ENCODE results near the gene ZNF628.
"Not testable (repeated sequence)": the region's sequence is repeated elsewhere in the genome, so short reads cannot be mapped to it uniquely, and the experiment has no call there.

Gene ZNF628

DNA sequence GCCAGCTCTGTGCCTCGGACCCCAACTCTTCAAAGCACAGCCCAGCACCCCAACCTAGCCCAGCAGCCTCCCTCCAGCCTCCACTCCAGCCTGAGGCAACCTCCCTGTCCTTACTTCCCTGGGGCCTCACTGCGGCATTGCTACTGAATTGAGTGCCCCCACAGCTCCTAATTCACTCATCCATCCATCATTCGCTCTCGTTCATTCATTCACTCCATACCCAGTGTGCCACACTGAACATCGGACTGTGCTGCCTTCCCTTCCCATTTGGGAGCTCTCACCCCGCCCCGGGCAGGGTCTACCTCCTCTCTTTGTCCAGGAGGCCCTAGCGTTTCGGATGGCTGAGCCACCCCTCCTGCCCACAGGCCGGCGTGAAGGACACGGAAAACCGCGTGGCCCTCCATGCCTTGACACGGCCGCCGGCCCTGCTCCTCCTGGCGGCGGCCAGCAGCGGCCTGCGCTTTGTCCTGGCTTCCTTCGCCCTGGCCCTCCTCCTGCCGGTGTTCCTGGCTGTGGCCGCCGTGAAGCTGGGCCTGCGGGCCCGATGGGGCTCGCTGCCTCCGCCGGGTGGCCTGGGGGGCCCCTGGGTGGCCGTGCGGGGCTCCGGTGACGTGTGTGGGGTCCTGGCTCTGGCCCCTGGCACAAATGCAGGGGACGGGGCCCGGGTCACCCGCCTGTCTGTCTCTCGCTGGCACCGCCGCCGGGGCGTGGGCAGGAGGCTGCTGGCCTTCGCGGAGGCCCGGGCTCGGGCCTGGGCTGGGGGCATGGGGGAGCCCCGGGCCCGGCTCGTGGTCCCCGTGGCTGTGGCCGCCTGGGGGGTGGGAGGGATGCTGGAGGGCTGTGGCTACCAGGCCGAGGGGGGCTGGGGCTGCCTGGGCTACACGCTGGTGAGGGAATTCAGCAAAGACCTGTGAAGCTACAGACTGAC lies 9.9 kb downstream of the ZNF628 start:
- DNase-seq = no peak

DNA sequence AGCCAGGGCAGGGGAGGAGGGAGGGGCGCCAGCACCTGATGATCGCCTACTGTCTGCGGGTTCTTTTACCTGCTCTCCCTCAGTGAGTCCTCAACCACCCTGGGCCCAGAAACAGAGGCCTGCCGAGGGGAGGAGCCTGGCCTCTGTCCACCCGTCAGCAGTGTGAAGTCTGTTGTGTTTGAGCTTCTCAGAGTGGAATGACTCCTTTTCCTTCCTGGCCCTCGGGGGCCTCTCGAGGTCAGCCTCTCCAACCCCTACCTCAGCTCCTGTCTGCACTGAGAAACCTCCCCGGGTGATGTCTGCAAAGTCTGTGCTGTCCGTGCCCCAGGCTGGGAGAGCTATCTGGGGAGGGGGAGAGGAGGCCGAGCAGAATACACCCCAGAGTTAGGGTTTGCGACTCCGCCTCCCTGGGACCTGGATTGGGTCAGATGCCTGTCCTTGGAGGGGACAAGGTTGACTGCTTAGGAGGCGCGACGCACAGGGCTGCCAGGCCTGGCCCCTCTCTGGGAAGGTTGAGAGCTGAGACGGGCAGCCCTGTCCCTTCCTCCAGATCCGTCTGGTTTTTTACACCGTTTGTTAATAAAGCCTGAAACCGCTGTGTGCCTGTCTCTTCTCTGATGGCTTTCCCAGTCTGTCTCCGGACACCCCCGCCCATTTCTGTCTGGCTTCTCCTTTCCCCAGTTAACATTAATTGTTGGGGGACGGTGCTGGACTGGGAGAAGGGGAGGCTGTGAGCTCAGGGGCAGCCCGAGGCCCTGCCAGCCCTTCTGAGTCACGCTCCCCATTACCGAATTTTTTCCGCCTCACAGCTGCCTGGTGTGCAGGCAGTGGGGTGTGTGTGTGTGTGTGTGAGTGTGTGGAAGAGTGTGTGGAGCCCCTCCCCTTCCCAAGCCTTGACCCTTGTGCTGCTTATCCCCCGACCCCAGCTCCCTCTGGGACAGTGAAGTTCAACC lies 10.8 kb downstream of the ZNF628 start:
- DNase-seq = no peak

DNA sequence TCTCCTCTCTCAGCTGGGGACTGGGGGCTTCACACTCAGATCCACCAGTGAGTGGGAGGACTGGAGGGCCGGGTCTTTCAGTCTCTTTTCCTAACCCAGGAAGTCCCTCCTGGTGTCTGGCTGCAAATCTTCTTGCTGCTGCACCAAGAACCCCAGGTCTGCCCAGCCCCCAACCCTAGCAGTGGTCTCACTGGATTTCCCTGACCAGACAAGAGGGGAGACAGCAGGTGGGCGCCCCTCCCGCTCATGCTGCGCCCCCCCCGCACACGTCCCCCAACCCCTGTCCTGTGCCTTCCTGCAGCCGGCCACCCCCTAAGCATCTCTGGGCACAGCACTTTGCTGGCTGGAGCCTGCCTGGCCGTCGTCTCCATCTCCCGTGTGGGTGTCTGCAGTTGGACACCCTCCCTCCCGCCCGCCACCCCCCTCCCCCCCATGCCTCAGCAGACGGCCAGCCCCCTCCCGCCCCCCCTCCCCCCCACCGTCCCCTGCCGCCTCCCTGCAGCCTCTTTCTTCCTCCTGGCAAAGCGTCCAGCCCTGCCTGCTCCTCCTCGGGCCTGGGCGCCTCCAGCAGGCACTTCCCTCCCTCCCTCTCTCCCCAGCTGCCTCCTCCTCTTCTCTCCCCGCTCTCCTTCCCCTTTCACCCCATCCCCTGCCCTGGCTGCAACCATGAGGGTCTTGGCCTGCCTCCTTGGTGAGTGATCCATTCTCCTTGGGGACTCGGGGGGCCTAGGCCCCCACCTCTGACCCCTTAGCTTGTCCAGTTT lies 11.7 kb downstream of the ZNF628 start, which contains the start of gene SSC5D:
TSS of gene SSC5D (plus strand) at position 513 of the 764 bp plus-strand sequence. CDS start at position 667, 154 bp downstream.
- no peak for DNase-seq

DNA sequence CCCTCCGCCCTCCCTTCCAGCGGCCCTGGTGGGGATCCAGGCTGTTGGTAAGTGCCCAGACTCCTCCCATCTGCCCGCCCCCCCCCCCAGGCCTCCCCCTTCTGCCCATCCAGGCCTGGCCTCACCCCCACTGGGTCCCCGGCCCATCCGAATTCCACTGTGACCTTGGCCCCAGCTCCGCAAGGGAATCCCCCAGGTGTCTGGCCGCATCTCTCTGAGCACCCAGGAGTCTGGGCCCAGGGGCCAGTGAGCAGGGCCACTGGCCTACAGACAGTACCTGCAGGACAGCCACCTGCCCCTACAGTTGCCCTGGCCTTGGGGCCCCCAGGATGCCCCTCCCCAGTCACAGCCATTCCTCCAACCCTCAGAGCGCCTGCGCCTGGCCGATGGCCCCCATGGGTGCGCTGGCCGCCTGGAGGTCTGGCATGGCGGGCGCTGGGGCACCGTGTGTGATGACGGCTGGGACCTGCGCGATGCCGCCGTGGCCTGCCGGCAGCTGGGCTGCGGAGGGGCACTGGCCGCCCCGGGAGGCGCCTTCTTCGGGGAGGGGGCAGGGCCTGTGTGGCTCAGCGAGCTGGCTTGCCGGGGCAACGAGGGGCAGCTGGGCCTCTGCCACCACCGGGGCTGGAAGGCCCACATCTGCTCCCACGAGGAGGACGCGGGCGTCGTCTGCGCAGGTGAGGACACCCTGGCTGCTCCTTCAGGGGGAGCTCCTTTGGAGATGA lies 12.7 kb downstream of the ZNF628 start:
- DNase-seq = no peak

DNA sequence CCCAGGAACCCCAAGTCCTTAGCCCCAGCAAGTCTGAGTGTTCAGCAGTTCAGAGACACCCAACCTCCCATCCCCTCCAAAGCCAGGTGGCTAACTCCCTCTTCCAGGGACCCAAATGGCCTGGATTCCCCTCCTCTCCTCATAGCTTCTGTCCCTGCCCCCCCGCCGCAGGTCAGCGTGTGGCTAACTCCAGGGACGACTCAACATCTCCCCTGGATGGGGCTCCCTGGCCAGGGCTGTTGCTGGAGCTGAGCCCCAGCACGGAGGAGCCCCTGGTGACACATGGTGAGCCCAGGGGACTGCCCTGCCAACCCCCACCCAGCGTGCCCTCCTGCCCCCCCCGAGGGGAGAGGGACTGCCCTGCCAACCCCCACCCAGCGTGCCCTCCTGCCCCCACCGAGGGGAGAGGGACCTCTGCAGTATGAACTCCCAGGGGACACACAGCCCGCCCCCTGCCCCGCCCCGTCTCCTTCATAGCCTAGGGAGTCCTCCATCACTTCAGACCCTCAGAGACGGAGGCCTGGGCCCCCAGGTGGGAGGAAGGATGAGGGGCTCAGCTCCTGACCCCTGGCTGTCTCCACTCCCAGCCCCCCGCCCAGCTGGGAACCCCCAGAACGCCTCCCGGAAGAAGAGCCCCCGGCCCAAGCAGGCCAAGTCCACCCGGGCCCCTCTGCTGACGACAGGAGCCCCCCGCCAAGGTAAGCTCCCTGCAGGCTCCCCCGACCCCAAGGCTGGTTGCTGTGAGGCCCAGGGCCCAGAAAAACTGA lies 13.5 kb downstream of the ZNF628 start:
- DNase-seq = no peak

DNA sequence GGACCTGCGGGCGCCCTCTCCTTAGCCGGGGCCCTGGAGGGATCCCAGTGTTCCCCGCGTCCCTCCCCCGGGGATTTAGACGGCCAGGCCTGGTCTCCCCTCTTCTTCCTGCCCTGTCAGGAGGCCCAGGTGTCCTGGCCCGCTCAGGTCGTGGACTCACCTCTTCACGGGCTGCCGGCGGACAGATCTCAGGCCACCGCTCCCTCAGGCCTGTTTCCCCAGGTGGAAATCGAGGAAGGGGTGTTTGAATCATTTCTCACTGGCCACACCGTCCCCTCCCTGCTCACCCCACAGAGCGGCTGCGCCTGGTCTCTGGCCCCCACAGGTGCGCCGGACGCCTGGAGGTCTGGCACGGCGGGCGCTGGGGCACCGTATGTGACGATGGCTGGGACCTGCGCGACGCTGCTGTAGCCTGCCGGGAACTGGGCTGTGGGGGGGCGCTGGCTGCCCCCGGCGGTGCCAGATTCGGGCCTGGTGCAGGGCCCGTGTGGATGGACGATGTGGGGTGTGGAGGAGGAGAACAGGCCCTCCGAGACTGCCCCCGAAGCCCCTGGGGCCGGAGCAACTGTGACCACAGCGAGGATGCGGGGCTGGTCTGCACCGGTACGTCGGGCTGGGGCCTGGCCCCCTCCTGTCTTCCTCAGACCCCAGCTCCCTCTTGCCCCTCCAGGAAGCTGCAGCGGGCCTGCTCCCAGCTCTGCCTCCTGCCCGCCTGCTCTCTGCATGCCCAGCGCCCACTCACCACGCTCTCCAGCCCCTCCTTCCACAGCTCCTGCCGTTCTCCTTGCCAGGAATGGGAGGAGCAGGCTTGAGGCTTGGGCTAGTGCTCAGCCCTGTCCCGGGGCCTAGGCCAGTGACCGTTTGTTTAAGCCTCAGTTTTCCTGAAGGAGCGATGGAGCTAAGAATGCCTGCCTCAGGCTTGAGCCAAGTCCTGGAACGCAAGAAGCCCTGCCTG lies 14.3 kb downstream of the ZNF628 start:
- DNase-seq = no peak

- DNase-seq = no peak
These were observed 15.3 kb downstream of the ZNF628 start for GRCh38 chr19:55491546-55492360.

GRCh38 chr19:55492362-55492944 lies 16.0 kb downstream of the ZNF628 start:
- DNase-seq = no peak

GRCh38 chr19:55493052-55493644 lies 16.7 kb downstream of the ZNF628 start:
- no peak for DNase-seq

DNA sequence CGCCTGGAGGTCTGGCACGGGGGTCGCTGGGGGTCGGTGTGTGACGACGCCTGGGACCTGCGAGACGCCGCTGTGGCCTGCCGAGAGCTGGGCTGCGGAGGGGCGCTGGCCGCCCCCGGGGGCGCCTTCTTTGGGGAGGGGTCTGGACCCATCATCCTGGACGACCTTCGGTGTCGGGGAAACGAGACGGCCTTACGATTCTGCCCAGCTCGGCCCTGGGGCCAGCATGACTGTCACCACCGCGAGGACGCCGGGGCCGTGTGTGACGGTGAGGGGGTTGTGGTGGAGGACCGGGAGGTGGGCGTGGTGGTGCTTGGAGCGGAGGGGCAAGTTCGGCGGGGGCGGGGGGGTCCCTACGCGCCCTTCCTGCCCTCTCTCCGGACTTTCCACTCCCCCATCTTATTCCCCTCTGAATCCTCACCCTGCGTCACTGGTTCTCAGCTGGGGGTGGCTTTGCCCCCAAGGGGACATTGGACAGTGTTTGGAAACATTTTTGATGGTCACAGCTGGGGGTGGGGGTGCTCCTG lies 17.3 kb downstream of the ZNF628 start:
- no peak for DNase-seq

DNA sequence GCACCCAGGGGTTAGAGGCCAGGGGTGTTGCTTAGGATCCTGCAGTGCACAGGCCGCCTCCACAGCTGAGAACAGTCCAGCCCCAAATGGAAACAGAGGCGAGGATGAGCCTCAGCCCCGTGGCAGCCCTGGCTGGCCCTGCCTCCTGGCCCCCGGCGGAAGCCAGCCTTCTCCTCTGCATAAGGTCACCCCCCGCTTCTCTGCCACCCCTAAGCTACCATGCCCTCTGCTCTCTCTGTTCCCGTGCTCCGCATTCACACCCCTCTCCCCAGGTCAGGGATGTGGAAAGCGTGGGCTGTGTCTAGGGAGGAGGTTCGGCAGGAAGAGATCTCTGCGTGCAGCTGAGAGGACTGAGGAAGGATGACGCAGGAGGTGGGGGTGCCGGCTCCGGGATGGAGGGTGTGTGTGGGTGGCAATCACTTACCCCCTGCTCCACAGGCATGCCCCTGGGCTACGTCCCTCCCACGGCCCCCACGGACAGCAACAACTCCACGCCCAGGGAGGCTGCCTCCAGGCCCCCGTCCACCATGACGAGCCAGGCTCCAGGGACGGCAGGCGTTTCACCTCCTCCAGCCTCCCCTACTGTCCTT lies 17.9 kb downstream of the ZNF628 start:
- DNase-seq = no peak

GRCh38 chr19:55495646-55496349 lies 19.4 kb downstream of the ZNF628 start:
- no peak for DNase-seq

GRCh38 chr19:55496820-55497219 lies 20.4 kb downstream of the ZNF628 start:
- not testable (repeated sequence) for DNase-seq

GRCh38 chr19:55497763-55498162 lies 21.3 kb downstream of the ZNF628 start:
- no peak for DNase-seq

DNA sequence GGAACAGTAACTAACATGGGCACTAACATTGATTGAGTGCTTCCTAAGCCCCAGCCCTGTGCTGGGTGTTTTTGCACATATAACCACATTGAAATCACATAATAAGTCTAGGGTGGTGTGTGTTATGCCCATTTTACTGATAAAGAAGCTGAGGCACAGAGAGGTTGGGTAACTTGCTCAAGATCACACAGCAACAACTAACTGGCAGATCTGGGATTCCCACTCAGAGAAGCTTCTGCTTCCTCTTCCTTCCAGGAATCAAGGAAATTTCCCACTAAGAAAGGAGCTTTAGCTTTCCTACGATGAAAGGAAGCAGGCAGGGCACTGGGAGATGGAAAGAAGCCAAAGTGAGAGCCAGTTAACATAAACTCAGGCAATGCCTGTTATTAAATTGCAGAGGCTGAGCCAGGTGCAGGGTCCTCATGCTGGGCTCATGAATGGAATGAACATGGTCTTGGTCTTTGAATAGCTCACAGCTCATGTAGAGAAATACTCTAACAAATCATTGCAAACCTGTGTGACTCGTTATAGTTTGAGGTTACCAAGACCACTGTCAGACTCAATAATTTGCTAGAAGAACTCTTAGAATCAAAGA lies 21.9 kb downstream of the ZNF628 start:
- DNase-seq = no peak

DNA sequence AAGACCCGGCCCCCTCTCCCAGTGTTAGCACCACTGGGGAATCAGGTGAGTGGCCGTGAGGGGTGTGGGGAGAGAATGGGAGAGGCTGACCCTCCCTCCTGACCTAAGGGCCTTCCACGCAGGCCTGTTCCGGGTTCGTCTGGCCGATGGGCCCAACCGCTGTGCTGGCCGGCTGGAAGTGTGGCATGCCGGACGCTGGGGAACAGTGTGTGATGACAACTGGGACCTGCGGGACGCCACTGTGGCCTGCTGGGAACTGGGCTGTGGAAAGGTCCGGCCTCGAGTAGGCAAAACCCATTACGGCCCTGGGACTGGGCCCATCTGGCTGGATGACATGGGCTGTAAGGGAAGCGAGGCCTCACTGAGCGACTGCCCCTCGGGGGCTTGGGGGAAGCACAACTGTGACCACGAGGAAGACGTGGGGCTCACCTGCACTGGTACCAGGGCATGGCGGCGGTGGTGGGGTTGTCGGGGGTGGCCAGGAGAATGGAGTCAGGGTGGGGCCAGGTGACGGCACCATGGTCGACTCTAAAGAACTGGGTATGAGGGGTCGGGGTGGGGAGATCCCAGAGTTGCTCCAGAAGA lies 24.0 kb downstream of the ZNF628 start:
- no peak for DNase-seq
